ENCODE measurements around the gene NOL4L. TPM values are rescaled to one million over a fixed set of nuclear protein-coding genes. Genes with fewer than 3 reads are reported as not detected.

The NOL4L gene
- total RNA-seq, 2 donors from 2014 or later: 18.0 to 59.7 TPM

DNA sequence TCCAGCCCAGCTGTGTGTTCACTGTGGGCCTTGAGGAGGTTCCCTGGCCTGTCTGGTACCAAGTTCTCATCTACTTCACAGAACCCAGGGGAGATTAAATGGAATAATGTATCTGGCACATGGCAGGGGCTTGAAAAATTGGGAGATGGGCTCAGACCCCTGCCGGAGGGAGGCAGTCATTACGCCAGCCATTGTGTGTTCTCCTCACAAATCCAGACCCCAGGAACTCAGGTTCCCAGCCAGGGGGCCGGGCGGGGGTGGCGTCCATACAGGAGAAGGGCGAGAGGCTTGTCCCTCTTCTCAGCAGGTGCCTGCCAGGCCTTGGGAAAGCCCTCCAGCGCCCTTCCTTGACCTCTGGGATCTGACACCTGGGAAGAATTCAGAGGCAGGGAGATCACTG is 8.1 kb downstream of the NOL4L start:
- H3K4me3 ChIP-seq: no peak overlapping the region
- no peaks in the 10 kb centered on the region for H3K4me1 ChIP-seq (replicated peaks)
- 79% methylated on average over 7 of the region's 7 CpGs for WGBS
- H3K9me3 ChIP-seq: no peaks in the 10 kb centered on the region
- TF ChIP-seq, protein P1, sequence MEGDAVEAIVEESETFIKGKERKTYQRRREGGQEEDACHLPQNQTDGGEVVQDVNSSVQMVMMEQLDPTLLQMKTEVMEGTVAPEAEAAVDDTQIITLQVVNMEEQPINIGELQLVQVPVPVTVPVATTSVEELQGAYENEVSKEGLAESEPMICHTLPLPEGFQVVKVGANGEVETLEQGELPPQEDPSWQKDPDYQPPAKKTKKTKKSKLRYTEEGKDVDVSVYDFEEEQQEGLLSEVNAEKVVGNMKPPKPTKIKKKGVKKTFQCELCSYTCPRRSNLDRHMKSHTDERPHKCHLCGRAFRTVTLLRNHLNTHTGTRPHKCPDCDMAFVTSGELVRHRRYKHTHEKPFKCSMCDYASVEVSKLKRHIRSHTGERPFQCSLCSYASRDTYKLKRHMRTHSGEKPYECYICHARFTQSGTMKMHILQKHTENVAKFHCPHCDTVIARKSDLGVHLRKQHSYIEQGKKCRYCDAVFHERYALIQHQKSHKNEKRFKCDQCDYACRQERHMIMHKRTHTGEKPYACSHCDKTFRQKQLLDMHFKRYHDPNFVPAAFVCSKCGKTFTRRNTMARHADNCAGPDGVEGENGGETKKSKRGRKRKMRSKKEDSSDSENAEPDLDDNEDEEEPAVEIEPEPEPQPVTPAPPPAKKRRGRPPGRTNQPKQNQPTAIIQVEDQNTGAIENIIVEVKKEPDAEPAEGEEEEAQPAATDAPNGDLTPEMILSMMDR (IDR thresholded peaks at IDR 0.05): no peak
- TF ChIP-seq POLR2AphosphoS5 (IDR thresholded peaks at IDR 0.05) (no peak), POLR2A (IDR thresholded peaks at IDR 0.05) (no peak)
- intact Hi-C loops (cut with DNase I): no loop called here
- no peaks in the 10 kb centered on the region for H3K27me3 ChIP-seq (replicated peaks; ENCODE audit: insufficient read depth)
- H3K27ac ChIP-seq: no peak overlapping the region
- no peaks in the 10 kb centered on the region for H3K36me3 ChIP-seq
- DNase-seq (ENCODE audit: low spot score): no peak

DNA sequence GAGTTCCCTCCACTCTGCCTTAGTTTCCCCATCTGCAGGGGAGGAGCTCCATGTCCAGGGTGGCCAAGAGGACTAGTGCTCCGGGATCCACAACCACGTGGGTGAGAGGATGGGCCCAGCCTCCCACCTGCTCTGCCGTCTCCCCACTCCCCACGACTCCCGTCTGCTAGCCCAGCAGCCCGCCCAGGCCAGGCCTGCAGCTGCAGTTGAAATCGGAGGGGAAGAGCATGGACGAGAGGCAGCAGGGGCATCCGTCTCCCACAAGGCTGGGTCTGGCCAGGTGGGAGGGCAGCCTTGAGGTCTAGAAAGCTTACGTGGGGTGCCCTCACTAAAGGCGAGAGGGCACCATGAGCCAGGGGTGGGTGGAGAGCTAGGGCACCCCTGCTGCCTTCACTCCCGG is 8.6 kb downstream of the NOL4L start:
- no peak for TF ChIP-seq POLR2AphosphoS5 (IDR thresholded peaks at IDR 0.05)
- TF ChIP-seq, protein P1 (IDR thresholded peaks at IDR 0.05): no peak
- no peak for TF ChIP-seq POLR2A (IDR thresholded peaks at IDR 0.05)
- DNase-seq (ENCODE audit: low spot score): no peak
- H3K36me3 ChIP-seq: no peaks in the 10 kb centered on the region
- no peaks in the 10 kb centered on the region for H3K27me3 ChIP-seq (replicated peaks; ENCODE audit: insufficient read depth)
- H3K27ac ChIP-seq: no peak overlapping the region
- WGBS: 80% methylated on average over 12 of the region's 12 CpGs
- no peak overlapping the region for H3K4me3 ChIP-seq
- H3K4me1 ChIP-seq (replicated peaks): no peaks in the 10 kb centered on the region
- intact Hi-C loops (cut with DNase I): no loop called here
- H3K9me3 ChIP-seq: no peaks in the 10 kb centered on the region

DNA sequence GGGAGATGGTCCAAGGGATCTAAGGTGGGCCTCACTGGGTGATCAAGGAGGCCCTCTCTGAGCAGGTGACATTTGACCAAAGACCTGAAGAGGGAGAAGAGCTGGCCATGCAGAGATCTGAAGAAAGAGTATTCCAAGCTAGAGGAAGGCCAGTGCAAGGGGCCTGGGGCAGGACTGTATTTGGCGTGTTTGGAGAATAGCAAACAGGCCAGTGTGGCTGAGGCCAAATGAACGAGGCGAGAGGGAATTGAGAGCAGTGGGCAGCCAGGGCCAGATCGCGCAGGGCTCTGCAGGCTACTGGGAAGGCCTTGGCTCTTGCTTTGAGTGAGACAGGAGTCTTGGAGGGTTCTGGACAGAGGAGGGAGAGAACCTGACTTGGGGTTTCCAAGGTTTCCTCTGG is 9.3 kb downstream of the NOL4L start:
- 86% methylated on average over 5 of the region's 5 CpGs for WGBS
- H3K36me3 ChIP-seq: no peaks in the 10 kb centered on the region
- H3K27me3 ChIP-seq (replicated peaks; ENCODE audit: insufficient read depth): no peaks in the 10 kb centered on the region
- no peaks in the 10 kb centered on the region for H3K9me3 ChIP-seq
- intact Hi-C loops (cut with DNase I): no loop called here
- H3K4me1 ChIP-seq (replicated peaks): no peaks in the 10 kb centered on the region
- H3K4me3 ChIP-seq: no peak overlapping the region
- TF ChIP-seq, protein P1 (IDR thresholded peaks at IDR 0.05): no peak
- TF ChIP-seq POLR2A (IDR thresholded peaks at IDR 0.05): no peak
- TF ChIP-seq POLR2AphosphoS5 (IDR thresholded peaks at IDR 0.05): no peak
- no peak overlapping the region for H3K27ac ChIP-seq
- no peak for DNase-seq (ENCODE audit: low spot score)

DNA sequence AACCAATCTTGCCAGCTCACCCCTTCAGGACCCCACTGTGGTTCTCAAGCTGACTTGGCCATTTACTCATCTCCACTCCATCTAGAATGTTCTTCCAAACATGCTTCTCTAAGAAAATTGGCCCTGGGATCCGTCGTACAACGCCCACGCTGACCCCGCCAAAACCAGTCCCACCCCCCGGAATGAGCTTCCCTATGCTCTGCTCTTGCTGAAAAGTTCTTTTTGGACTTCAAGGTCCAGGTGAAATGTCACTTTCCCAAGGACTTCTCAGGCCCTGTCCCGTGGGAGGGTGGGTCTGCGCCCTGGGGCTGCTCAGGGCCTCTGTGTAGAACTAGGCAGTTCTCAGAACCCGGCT is 9.9 kb downstream of the NOL4L start:
- intact Hi-C loops (cut with DNase I): no loop called here
- H3K9me3 ChIP-seq: no peaks in the 10 kb centered on the region
- no peak for DNase-seq (ENCODE audit: low spot score)
- H3K4me3 ChIP-seq: no peak overlapping the region
- 85% methylated on average over 9 of the region's 9 CpGs for WGBS
- no peaks in the 10 kb centered on the region for H3K27me3 ChIP-seq (replicated peaks; ENCODE audit: insufficient read depth)
- H3K36me3 ChIP-seq: no peaks in the 10 kb centered on the region
- no peaks in the 10 kb centered on the region for H3K4me1 ChIP-seq (replicated peaks)
- H3K27ac ChIP-seq: no peak overlapping the region
- TF ChIP-seq POLR2AphosphoS5 (IDR thresholded peaks at IDR 0.05): no peak

DNA sequence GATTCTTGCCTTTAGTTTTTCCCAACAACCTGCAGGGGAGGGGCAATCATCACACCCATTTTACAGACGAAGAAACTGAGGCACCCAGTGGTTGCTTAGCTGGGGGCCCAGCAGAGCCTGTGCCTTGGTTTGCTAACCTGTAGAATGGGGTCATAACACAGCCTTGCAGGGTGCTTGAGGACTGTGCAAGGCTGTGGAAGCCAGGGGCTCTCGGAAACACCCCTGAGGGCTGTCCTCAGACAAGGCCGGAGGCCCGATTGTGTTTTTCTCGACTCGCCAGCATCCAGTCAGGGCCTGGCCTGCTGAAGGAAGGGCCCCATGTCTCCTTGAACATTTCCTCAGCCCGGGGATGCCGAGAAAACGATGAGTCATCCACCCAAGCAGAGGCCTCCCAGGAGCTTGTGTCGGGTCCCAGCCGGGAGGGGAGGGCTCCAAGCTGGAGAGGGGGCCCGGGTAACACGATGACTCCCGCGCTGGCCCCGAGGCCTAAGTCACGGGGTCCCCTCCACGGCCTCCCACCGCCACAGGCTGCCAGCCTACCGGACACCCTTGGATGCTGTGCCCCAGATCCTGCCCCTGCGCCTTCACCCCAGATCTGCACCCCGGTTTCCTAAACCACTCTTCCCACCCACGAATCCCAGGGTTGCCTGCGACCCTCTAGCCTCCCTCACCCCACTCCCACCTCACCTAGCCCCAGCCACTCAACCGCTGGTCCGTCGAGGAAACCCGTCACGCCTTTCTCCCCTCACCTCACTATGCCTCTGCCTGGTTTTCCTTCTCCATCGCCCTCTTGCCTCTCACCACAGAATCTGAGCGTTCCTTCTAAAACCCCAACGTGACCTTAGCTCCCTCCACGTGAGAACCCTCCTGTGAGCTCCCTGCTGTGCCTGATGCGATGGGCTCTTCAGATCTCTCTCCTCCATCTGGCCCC is 10.6 kb downstream of the NOL4L start:
- DNase-seq (ENCODE audit: low spot score): no peak
- Histone ChIP-seq H3K27ac (no peak overlapping the region), H3K27me3 (replicated peaks; ENCODE audit: insufficient read depth) (no peaks in the 10 kb centered on the region), H3K36me3 (no peaks in the 10 kb centered on the region), H3K4me1 (replicated peaks) (no peaks in the 10 kb centered on the region), H3K4me3 (no peak overlapping the region), H3K9me3 (no peaks in the 10 kb centered on the region)
- TF ChIP-seq, protein P1 (IDR thresholded peaks at IDR 0.05): no peak
- TF ChIP-seq POLR2AphosphoS5 (IDR thresholded peaks at IDR 0.05) (no peak), POLR2A (IDR thresholded peaks at IDR 0.05) (no peak)
- intact Hi-C loops (cut with DNase I): no loop called here
- WGBS: 58% methylated on average over 27 of the region's 34 CpGs
